Raji (cell line): ENCODE data around the gene GPR35.

Experiments
- POLR2A ChIP-seq: IDR thresholded peaks from 2 replicates; pipeline ENCODE4 v1.6.1; 2011; ENCODE audit warnings: low read depth, low read length, control low read depth; ENCODE audit not compliant: insufficient read depth

Gene GPR35

DNA sequence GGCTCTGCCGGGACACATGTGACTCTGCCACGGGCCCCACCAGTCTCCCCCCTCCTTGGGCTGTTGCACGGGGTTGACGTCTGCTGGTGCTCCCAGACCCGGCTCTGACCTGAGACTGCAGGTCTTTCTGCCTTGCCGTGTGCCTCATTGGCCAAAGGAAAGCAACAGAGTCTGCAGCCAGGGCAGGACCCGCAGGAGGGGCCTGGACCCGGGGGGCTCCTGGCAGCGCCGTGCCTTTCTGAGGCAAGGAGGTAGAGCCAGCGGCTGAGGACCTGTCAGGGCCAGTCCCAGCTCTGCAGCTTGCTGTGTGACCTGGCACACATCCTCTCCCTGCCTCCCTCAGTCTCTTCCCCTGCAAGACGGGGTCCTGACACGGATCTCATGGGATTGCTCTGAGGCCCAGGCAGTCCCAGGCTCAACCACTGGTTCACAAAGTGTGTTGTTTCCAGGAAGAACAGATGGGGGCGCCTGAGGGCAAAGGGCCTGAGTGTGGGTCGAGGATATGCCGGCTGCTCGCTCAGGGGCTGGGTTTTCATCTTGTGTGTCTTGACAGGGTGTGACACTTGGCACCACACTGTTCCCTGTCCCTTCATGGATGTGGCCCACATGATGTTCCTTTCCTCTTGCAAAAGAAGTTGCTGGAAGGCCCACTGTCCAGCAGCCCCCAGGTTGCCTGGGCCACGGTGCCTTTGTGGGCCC, 29.8 kb upstream of the GPR35 start:
- TF ChIP-seq POLR2A: no peak

DNA sequence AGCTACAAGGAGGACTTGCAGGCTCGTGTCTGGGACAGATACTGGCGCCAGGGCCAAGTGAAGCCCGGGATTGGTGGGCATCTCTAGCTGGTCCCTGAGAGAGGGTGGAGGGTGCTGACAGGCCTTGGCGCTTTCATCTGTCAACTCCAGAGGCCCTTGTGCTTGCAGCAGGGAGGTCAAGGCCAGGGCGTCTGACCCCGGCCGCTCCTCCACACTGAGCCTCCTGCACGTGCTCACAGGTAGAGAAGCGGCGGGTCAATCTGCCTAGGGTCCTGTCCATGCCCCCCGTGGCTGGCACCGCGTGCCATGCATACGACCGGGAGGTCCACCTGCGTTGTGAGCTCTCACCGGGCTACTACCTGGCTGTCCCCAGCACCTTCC, 29.2 kb upstream of the GPR35 start:
- no peak for TF ChIP-seq POLR2A

DNA sequence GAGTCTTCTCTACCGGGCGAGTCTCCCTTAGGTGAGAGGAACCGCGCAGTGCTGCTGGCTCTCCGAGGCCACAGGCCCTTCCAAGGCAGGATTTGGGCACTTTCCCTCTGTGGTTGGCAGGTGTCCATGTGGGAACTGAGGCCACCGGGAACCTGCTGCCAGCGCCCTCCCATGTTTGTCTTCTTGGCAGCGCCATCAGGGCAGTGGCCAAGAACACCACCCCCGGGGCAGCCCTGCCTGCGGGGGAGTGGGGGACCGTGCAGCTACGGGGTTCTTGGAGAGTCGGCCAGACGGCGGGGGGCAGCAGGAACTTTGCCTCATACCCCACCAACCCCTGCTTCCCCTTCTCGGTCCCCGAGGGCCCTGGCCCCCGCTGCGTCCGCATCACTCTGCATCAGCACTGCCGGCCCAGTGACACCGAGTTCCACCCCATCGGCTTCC, 28.8 kb upstream of the GPR35 start:
- no peak for TF ChIP-seq POLR2A

DNA sequence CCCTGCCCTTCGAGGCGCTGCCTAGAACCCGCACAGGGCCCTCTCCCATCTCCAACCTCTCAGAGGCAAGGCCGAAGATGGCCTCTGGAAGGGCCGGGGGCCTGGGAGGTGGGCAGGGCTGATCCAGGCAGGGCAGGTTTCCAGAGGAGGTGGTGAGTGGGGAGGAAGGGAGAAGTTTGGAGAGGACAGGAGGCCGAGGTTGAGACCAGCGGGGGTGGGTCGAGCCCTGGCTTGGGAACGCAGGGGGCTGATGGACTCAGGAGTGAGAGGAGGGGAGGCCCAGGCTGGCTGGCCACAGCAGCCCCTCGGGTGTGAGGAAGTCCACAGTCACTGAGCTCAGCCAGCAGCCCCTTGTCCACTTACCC, 28.2 kb upstream of the GPR35 start:
- no peak for TF ChIP-seq POLR2A

DNA sequence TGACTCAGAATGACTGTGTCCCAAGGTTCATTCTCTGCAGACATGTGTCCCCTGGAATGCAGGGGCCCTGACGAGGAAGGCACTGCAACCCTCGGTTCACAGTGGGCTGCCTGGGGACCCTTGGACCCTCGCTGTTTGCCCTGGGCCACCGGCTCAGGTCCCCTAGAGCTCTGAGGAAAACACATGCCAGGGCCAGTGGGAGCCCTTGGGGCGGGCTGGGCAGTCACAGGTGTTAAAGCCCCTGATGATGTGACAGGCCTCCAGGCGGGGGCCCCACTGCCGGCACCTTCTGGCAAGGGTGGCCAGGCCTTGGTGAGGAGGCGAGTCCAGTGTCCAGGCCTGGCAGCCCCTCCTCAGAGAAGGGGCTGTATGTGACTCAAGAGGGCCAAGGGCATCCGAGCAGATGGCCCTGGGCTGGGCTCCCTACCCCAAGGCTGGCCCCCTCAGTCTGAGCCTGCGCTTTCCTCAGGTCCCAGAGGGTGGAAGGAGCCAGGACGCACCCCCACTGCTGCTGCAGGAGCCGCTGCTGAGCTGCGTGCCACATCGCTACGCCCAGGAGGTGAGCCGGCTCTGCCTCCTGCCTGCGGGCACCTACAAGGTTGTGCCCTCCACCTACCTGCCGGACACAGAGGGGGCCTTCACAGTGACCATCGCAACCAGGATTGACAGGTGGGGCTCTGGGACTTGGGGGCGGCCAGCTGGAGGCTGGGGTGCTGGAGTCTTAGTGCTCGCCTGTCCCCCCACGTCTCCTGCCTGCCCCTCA, 27.7 kb upstream of the GPR35 start:
- no peak for TF ChIP-seq POLR2A

DNA sequence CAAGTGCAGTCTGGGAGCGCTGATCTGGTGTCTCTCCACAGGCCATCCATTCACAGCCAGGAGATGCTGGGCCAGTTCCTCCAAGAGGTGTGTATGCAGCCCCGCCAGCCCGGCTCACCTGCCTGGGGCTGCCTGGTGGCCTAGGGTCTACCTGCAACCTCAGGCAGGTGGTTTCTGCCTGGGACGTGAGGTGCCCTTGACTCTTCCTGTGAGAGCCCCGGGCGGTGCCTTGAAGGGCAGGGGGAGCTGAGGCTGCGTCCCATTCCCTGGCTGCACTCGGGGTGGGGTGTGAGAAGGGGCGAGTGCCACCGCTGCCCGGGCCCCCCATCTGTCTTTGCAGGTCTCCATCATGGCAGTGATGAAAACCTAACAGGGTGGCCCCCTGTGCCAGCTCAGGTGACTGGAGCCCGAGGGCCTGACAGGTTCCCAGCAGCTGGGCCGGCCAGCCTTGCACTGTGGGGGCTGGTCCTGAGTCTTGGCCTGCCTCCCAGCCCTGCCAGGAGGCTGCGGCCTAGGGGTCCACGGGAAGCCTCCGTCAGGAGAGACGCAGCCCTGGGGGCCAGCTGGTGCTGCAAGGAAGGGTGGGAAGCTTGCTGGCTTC, 26.9 kb upstream of the GPR35 start:
- no peak for TF ChIP-seq POLR2A

DNA sequence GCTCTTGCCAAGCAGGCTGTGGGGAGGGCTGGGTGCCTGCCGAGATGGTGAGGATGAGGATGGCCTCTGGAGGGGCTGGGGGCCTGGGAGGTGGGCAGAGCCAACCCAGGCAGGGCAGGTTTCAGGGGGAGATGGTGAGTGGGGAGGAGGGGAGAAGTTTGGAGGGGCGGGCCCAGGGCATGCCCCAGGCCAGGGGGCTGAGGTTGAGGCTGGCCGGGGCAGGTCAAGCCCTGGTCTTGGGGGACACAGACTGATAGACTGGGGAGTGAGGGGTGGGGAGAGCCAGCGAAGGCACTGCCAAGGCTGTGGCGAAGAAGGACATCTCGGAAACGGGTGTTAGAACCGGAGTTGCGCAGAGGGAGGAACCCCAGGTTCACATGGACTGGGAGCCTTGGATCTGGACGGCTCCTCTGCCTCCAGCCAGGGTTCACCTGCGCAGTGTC, 26.1 kb upstream of the GPR35 start:
- no peak for TF ChIP-seq POLR2A

DNA sequence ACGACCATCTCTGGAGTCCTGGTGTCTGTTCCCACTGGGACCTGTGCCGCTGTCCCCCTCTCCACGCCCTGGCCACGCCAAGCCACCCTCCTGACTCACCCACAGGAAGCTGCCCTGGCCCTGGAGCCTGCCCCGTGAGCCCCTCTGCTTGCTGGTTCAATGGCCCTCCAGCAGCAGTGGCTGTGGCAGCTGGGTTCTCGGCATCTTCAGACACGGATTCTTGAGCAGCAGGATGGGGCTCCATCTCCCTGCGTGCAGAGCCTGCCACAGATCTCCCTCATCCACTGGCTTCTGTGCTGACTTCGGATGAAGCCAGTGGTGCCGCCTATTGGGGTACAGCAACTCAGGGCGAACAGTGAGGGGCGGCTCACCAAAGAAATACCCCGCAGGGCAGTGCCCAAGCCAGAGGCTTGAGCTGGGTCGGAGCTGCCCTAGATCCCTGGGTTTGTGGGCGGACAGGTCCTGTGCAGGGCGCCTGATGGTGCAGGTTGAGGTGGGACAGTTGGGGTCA, 24.8 kb upstream of the GPR35 start:
- TF ChIP-seq POLR2A: no peak

DNA sequence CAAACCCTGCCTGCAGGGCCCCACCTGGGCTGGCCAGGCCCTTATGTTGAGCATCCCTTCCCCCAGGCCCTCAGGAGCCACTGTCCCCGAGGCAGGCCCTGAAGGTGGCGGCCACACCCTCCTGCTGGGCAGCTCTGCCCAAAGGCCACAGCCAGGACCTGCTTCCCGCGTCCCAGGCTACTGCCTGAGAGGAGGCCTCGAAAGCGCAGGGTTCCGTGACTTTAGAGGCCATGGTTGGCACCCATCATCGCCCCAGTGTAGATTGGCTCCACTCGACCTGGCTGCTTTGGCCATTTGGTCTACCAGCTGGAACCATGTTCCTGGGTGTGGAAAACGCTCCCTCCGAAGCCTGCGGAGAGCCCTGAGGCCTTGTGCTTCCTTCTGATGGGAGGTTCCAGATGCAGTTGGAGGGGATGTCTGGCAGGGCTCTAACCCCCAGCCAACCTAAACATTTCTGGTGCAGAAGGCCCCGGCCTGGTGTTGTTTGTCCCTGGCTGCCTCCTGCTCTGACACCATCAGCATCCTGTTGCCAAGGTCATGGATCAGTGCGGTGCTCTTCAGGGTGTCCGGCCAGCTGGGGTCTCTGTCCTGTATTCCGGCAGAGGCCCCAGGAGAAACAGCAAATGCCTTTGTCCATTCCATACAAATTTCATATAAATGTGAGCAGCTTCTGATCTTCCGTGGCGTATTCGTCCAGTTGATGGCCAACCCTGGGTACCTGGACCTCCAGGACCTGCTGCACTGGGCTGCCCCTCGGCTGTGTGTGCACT, 24.0 kb upstream of the GPR35 start:
- TF ChIP-seq POLR2A: no peak

DNA sequence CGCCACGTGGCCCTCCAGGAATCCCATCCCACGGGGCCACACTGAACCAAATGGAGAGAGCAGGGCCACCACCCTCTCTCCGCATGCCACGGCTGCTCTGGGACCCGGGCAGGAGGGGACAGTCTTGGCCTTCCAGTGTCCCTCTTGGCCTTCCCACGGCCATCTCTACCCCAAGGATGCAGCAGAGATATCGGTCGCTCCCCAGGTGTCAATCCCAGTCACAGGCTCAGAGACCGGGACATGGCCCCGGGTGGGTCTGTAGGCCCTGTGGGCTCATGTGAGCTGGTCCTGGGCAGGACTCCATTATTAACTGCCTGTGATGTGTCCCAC, 23.5 kb upstream of the GPR35 start:
- TF ChIP-seq POLR2A: no peak

DNA sequence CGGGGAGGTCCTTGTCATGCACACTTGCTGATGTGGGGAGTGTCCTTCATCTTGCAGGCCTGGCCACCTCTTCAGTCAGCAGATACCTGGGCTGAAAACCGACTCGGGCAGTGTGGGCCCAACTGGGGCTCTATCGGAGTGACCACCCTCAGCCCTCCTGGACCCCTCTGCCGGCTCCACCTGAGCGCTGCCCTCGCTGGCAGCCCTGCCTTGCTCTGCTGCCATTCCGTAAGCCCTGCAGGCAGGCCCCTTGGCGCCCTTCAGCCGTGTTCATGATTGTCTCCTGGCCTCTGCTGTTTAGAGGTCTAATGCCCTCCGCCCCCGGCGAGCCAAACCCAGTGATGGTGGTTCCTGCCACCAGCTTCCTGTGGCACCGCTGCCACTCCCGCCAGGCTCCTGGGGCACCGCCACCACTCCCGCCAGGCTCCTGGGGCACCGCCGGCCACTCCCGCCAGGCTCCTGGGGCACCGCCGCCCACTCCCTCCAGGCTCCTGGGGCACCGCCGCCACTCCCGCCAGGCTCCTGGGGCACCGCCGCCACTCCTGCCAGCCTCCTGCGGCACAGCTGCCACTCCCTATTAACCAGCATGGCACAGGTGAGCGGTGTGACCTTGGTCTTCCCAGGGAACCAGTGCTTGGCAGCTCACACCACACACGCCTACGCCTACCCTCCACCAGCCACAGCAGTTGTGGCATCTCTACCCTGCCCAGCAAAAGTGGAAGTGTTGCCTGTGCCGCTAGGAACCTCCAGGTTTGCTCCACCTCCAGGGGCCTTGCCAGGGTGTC, 22.8 kb upstream of the GPR35 start:
- TF ChIP-seq POLR2A: no peak

DNA sequence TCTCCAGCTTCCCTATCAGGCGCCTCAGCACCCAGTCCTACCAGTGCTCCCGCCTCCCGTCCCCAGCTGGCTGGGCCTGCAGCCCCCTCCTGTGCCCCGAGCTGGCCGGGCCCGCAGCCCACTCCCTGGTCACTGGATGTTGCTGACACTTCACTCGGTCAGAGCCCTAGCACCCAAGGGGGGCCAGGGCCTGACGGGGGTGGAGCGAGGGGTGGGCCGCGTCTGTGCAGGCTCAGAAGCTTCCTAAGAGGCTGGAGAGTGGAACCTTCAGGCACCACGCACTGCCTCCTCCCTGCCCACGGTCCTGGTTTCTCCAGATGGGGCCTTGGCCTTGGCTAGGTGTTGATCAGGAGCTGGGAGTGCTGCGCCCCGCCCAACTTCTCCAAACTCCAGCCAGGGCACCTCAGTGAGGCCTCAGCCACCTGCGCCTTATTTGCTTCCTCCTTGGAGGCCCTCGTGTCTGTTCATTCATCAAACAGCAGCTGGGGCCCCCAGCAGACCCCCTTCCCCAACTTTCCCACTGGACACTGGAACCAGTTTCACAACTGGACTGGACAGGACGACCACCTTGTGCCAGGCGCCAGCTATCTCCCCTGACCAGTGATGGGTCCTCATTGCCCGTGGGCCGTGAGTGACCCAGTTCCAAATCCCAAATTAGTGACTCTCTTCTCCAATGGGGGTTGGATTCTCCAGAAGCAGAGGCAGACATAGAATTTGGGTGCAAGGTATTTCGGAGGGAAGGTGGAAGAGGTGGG, 22.0 kb upstream of the GPR35 start:
- no peak for TF ChIP-seq POLR2A

DNA sequence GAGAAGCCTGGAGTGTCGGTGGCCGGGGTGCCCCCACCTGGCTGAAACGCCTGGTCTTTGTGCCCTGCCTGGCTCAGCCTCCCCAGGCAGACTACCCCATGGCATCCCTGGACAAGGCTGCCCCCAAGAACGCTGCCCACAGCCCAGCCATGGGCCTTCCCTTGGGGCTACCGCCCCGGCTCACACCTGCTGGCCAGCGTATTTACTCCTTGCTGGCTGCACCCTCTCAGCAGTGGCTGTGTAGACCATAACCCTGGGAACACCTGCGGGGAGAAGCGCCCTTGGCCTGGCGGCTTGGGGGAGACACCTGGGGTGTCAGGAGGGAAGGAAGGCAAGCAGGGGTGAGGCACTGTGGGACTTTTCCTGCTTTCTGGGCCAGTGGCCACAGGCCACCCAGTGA, 21.4 kb upstream of the GPR35 start:
- TF ChIP-seq POLR2A: no peak
